Mucosa of gallbladder (tissue), 1 donor: Measurements from ENCODE around the gene PCBP3. TPM values are rescaled to one million over a fixed set of nuclear protein-coding genes. Genes with fewer than 3 reads are reported as not detected.
"Not testable (repeated sequence)": the region's sequence is repeated elsewhere in the genome, so short reads cannot be mapped to it uniquely, and the experiment has no call there.

Experiments
- DNase-seq: peaks from one replicate; pipeline ENCODE4 v3.0.0-alpha.2; 2020; ENCODE audit warnings: low spot score
- total RNA-seq: library from RNA; stranded (reverse); gene quantifications from one replicate; pipeline ENCODE4 v1.2.1, GENCODE V29; 2021
- donor health status: DM: no; HTN: no; CAD: no.

Gene PCBP3
- total RNA-seq, 1 donor from 2014 or later = 2.1 TPM

DNA sequence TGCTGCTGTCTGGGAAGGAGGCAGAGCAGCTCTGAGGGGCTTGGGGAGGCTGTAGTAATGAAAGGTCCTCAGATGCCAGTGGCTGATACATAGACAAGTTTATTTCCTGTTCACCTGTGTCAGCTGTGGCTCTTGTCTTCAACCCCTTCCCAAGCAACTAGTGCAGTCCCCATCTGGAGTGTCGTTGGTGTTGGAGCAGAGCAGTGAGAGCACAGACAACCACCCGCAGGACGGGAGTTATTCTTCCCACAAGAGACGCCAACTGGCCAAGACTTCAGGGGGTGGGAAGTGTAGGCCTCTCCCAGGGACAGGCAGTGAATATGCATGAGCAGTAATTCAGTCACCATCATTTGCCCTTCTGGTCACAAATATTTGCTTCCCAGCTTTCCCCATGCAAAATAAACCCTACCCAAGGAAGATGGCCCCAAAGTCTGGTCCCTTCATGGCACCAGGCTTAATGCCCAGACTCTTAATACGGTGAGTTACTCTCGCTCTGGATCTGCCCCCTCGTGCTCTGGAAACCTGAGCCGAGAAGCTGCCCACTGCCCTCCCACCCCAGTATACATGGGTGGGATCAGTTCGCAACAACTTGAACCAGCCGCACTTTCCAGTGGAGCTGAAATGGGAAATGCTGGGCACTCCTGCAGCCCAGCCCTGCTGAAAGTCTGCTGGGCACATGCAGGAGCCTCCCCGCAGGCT is 184.5 kb downstream of the PCBP3 start:
- no peak for DNase-seq

GRCh38 chr21:45828580-45829570 is 185.3 kb downstream of the PCBP3 start:
- DNase-seq = no peak

DNA sequence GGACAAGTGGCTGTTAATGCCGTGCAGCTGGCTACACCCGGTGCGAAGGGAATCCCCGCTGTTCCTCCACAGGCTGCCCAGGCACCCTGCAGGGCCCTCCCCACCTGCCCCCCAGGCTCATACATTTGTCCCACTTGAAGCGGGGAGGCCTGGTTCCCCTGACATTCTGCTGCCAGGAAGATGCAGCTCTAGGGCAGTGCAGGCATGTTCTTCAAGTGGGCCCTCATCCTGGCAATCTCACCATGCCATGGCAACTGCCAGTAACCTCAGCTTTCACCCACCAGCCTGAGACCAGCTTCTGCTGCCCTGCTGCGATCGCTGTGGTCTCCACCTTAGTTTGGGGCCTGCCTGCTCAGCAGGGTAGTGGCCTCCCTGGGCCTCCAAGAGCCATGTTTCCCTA is 186.1 kb downstream of the PCBP3 start:
- no peak for DNase-seq

DNA sequence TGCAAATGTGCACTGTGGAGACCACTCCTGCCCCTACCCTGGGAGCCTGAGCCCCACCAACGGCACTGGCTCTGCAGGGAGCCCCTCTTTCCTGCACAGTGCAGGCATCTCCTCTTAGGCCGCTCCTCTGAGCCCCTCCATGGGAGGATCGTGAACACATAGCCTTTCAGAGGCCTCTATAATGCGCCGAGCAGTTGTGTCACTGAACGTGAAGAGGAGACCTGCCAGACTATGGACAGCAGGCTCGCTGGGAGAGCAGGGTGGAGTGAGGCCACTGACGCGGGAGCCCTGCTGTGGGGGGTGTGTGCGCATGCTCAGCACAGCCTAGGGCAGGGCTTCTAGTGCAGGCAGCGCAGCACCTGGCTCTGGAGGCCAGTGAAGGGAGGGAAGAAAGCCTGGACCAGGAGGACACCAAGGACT is 186.7 kb downstream of the PCBP3 start:
- no peak for DNase-seq

- no peak for DNase-seq
Measured at GRCh38 chr21:45830720-45831366, 187.3 kb downstream of the PCBP3 start.

GRCh38 chr21:45831991-45832740 is 188.6 kb downstream of the PCBP3 start:
- DNase-seq = no peak

GRCh38 chr21:45832741-45833235 is 189.3 kb downstream of the PCBP3 start:
- not testable (repeated sequence) for DNase-seq

DNA sequence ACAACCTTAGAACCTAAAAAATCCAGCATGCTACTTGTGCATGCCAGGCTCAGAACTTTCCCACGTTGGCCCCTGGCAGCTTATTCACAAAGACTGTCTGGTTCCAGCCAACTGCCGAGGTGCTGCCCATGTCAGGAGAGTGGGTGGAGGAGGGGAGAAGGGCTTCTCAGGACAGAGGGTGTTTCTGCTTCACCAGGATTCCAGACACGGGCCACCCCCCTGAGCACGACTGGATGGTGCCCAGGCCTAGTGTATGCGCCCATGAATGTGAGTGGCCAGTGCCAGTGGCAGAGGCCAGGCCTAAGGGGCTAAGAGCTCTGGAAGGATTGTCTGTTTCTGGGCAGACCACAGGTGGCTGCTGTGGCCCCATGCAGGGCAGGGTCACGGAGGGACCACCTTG is 189.9 kb downstream of the PCBP3 start:
- no peak for DNase-seq

DNA sequence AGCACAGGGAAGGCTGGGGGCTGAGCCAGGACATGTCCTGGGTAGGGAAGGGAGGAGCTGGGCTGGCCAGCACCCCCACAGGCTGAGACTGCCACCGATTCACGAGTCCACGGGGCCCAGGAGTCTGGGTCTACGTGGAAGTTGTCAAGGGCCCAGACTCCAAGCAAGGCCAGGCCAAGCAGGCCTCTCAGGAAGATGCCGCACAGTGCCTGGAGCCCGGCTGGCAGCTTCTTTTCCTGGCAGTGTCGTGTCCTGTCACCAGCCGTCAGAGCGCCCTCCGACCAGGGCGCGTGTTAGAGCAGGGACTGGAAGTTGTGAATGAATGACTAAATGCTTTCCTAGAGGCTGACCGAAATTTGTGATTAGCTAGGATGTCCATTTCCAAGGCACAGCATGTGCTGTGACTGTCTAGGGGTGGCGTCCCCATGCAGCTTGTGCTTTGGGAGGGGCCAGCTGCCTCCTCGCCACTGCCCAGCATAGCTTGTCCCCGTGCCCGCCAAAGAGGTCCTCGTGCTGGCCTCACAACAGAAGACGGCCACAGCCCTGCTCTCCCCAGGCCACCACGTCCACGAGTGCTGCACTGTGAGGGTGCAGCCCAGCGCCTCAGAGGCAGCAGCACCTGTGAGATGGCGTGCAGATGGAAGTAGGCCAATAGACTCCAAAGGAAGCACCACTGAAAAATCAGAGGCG is 190.6 kb downstream of the PCBP3 start:
- no peak for DNase-seq

GRCh38 chr21:45834821-45835293 is 191.3 kb downstream of the PCBP3 start:
- no peak for DNase-seq

DNA sequence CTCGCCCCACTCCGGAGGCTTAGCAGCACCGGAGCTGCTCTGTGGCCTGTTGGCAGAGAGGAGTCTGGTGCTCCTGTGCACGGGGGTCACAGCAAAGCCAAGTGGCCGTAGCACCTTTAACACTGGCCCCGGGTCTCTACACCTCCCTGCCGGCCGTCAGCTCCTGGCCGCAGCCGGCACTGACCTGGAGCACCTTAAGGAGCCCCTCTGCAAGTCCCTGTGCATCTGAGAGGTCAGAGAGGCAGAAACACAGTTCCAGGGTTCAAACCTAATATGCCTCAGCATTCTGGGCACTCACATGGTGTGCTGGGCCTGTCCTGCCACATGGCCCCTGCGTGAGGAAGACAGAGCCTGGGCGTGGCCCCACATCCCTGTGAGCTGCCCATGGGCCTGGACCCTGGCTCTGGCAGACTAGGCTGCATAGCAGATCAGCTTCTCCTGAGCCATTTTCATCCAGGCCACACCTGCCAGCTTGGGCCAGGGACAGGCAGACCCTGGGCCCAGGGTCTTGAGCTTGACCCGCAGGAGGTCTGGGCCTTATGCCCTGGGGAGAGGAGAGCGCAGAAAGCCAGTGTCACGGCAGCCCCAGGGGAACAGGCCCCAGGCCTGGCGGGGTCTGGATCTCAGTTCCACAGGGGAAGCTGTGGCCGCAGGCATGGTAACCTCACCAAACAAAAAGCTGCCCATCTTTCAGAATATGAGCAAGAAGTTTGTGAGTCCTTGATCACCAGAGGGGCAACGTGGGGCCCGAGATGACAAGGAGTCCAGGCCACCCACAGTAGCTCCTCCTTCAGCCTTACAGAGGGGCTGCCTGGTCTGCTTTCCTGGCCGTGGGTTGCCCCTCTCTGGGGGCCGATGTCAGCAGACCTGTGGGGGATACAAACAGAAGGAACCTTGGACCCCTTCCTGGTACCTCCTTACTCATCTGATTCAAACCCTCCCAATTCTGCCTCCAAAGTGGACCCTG is 192.1 kb downstream of the PCBP3 start:
- DNase-seq = no peak

- DNase-seq = no peak
Measured at GRCh38 chr21:45836268-45836655, 192.7 kb downstream of the PCBP3 start.

GRCh38 chr21:45836694-45837670 is 193.5 kb downstream of the PCBP3 start:
- DNase-seq = no peak

- DNase-seq = no peak
Measured at GRCh38 chr21:45837936-45838335, 194.4 kb downstream of the PCBP3 start.

DNA sequence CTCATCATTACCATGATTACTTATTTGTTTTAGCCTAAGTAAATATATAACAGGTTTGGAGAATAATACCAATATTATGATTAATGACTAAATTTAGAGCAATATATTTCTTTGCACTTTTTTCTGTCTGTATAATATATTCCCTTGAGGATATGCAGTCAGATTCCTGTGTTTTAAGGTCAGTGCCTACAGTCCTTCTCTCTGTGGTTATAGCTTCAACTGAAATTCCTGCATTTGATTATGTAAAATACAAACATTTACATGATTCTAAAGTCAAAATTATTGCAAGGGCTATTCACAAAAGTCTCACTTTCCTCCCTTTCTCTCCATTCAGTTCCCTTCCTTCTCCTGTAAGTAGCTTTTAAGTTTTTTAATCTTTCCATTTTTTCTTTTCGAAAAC is 195.1 kb downstream of the PCBP3 start:
- DNase-seq = no peak

DNA sequence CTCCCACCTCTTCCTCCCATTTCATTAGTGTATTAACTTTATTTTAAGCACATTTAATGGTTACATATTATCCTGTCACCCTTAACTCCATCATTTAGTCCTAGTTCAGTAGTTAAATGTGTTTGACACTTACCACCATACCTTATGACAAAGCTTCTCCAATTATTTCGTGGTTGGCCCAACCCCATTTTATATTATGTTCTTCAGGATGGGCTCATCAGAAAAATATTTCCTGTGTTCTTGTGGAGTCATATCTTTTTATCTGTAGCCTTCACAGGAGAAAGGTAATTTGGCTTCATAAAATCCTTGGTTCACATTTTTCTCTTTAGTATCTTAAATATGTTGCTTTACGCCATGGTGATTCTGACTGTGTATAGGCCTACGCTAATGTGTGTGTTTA is 195.7 kb downstream of the PCBP3 start:
- DNase-seq = no peak

DNA sequence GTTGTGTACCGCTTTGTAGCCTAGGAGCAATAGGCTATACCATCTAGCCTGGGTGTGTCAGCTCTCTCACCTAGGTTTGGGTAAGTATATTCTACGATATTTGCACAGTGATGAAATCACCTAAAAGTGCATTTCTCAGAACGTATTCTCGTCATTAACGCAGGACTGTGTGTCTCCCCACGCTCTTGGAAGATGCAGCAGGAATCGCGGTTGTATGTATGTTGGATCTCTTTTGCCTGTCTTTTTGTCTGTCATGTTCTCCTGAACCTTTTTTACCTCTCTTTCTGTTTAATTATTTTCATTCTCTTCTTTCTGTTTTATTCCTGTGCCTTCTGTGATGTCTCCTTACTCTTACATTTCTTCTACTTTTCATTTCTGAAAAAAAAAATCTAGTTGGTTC is 197.5 kb downstream of the PCBP3 start:
- no peak for DNase-seq

GRCh38 chr21:45843426-45843825 is 199.9 kb downstream of the PCBP3 start:
- DNase-seq = no peak
